ENCODE measurements around the gene CYB561D2. TPM values are rescaled to one million over a fixed set of nuclear protein-coding genes. Genes with fewer than 3 reads are reported as not detected.

CYB561D2 gene
- total RNA-seq, 2 donors from 2014 or later, result 30.9 to 46.2 TPM

GRCh38 chr3:50373146-50374051 lies 22.7 kb downstream of the CYB561D2 start:
- Histone ChIP-seq H3K4me1 (no peaks in the 10 kb centered on the region), H3K36me3 (no peaks in the 10 kb centered on the region), H3K9me3 (no peaks in the 10 kb centered on the region), H3K27ac (no peak overlapping the region), H3K4me3 (no peak overlapping the region), H3K27me3 (no peaks in the 10 kb centered on the region), H3K9ac (ENCODE audit: low read depth in 2 of 2, low read length in 2 of 2) (no peak overlapping the region)
- TF ChIP-seq, protein P1, sequence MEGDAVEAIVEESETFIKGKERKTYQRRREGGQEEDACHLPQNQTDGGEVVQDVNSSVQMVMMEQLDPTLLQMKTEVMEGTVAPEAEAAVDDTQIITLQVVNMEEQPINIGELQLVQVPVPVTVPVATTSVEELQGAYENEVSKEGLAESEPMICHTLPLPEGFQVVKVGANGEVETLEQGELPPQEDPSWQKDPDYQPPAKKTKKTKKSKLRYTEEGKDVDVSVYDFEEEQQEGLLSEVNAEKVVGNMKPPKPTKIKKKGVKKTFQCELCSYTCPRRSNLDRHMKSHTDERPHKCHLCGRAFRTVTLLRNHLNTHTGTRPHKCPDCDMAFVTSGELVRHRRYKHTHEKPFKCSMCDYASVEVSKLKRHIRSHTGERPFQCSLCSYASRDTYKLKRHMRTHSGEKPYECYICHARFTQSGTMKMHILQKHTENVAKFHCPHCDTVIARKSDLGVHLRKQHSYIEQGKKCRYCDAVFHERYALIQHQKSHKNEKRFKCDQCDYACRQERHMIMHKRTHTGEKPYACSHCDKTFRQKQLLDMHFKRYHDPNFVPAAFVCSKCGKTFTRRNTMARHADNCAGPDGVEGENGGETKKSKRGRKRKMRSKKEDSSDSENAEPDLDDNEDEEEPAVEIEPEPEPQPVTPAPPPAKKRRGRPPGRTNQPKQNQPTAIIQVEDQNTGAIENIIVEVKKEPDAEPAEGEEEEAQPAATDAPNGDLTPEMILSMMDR (IDR thresholded peaks at IDR 0.05), result no peak
- no peak for DNase-seq
- intact Hi-C loops (cut with DNase I), result no loop called here

DNA sequence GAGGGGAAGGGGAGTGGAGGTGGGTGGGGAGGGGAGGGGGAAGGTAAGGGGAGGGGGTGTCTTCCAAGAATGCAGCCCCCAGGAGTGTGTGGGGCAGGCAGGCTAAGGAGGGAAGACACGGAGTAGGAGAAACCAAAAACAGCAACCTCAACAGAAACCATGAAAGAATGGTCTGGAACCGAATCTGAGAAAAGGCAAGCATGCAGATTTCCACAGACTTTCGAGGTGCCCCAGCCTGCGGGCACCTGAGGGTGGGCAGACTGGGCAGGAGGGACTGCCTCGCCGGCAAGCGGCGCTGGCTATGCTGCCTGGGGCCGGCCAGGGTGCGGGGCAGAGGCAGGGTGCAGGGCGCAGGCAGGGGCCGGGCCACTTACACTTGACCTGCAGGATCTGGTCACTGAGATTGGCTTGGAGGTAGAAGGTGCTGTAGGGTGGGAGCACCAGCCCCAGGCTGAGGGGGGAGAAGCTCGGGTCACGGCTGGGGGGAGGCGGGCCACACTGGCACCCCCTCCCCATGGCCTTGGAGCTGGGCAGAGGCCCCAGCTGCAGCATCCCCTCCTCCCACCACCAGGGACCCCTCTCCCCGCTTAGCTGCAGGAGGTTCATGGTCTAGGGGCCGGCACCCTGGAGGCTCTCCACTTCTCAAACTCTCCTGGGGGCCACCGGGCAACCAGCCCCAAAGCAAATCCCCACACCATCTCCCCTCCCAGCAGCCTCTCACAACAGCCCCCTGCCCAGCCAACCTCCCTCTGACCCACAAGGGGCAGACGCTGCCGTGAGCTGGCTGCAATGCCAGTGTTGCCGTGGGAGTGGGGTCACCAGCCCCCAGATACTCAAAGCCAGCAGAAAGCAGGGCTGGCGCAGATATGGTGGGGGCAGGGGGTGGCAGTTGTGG lies 23.9 kb downstream of the CYB561D2 start:
- Histone ChIP-seq H3K36me3 (no peaks in the 10 kb centered on the region), H3K4me3 (no peak overlapping the region), H3K9me3 (no peaks in the 10 kb centered on the region), H3K27ac (no peak overlapping the region), H3K27me3 (no peaks in the 10 kb centered on the region), H3K9ac (ENCODE audit: low read depth in 2 of 2, low read length in 2 of 2) (no peak overlapping the region), H3K4me1 (no peaks in the 10 kb centered on the region)
- no peak for DNase-seq
- intact Hi-C loops (cut with DNase I), result no loop called here
- TF ChIP-seq, protein P1 (IDR thresholded peaks at IDR 0.05), result no peak

DNA sequence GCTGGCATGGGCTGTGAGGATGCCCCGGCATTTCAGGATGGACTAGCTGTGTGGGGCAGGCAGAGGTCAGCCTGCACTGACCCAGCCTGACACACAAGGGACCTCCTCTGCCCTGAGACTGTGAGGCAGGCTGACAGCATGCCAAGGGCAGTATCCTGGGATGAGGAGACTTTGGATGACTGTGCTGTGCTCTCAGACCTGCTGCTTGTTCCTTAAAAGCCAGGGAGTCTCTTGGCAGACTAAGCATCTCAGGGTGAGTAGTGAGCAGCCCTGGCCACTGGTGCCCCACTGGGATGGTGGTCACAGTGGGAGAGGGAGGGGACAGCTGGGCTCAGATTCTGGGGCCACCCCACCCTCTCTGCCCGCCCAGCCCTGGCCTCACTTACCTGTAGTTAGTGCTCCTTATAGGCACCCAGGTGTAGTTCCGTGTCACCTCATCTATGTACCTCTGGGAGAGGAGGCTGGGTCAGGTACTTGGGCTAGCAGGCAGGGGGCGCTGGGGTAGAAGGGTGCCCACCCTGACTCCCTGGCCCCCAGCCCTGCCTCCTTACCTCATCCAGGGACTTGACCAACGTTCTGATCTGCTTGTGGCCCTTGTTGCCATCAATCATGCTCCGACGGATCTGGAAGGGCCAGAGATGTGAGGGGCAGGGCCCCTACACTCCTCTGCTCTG lies 24.7 kb downstream of the CYB561D2 start:
- H3K27ac ChIP-seq, result no peak overlapping the region
- H3K9ac ChIP-seq (ENCODE audit: low read depth in 2 of 2, low read length in 2 of 2), result no peak overlapping the region
- no peaks in the 10 kb centered on the region for H3K4me1 ChIP-seq
- DNase-seq, result no peak
- H3K4me3 ChIP-seq, result no peak overlapping the region
- TF ChIP-seq, protein P1 (IDR thresholded peaks at IDR 0.05), result no peak
- no peaks in the 10 kb centered on the region for H3K27me3 ChIP-seq
- intact Hi-C loops (cut with DNase I), result no loop called here
- no peaks in the 10 kb centered on the region for H3K36me3 ChIP-seq
- no peaks in the 10 kb centered on the region for H3K9me3 ChIP-seq

GRCh38 chr3:50378024-50378423 lies 27.4 kb downstream of the CYB561D2 start:
- no peaks in the 10 kb centered on the region for H3K9me3 ChIP-seq
- no peaks in the 10 kb centered on the region for H3K36me3 ChIP-seq
- TF ChIP-seq, protein P1 (IDR thresholded peaks at IDR 0.05), result no peak
- H3K27me3 ChIP-seq, result no peaks in the 10 kb centered on the region
- no peak overlapping the region for H3K9ac ChIP-seq (ENCODE audit: low read depth in 2 of 2, low read length in 2 of 2)
- intact Hi-C loops (cut with DNase I), result no loop called here
- DNase-seq, result no peak
- H3K27ac ChIP-seq, result no peak overlapping the region
- no peaks in the 10 kb centered on the region for H3K4me1 ChIP-seq
- no peak overlapping the region for H3K4me3 ChIP-seq

DNA sequence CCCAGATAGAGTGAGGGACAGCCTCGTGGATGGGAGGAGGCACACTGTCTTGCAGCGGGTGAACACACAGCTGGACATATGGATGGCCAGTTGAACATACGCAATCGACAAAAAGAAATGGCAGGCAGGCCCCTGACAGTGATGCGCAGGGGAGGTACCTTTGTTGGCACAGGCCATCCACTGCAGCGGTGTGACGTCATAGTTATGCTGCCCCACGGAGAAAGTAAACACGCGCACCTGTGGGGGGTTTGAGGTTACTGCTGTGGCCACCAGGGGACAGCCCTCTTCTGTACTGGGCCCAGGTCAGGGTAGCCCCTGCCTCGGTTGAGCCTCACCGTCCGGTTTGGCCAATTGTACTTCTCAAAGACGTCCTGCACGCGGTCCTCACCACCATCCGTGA lies 28.1 kb downstream of the CYB561D2 start:
- intact Hi-C loops (cut with DNase I), result no loop called here
- Histone ChIP-seq H3K4me3 (no peak overlapping the region), H3K9ac (ENCODE audit: low read depth in 2 of 2, low read length in 2 of 2) (no peak overlapping the region), H3K4me1 (no peaks in the 10 kb centered on the region), H3K27ac (no peak overlapping the region), H3K9me3 (no peaks in the 10 kb centered on the region), H3K36me3 (no peaks in the 10 kb centered on the region), H3K27me3 (no peaks in the 10 kb centered on the region)
- no peak for DNase-seq
- TF ChIP-seq, protein P1 (IDR thresholded peaks at IDR 0.05), result no peak
